Astrocyte (in vitro differentiated cells and primary cell): ENCODE data around the gene ASPN.

Source experiments
- EZH2 ChIP-seq: IDR thresholded peaks from 2 replicates; pipeline ENCODE4 v1.6.1; 2012; ENCODE audit warnings: mild to moderate bottlenecking, low read length, inconsistent platforms; ENCODE audit not compliant: insufficient read depth
- TF ChIP-seq, protein P1 (sequence below): IDR thresholded peaks from 2 replicates; pipeline ENCODE4 v1.5.1; 2011; ENCODE audit warnings: low read depth, mild to moderate bottlenecking, inconsistent platforms, low read length, moderate library complexity; ENCODE audit not compliant: insufficient read depth

DNA sequence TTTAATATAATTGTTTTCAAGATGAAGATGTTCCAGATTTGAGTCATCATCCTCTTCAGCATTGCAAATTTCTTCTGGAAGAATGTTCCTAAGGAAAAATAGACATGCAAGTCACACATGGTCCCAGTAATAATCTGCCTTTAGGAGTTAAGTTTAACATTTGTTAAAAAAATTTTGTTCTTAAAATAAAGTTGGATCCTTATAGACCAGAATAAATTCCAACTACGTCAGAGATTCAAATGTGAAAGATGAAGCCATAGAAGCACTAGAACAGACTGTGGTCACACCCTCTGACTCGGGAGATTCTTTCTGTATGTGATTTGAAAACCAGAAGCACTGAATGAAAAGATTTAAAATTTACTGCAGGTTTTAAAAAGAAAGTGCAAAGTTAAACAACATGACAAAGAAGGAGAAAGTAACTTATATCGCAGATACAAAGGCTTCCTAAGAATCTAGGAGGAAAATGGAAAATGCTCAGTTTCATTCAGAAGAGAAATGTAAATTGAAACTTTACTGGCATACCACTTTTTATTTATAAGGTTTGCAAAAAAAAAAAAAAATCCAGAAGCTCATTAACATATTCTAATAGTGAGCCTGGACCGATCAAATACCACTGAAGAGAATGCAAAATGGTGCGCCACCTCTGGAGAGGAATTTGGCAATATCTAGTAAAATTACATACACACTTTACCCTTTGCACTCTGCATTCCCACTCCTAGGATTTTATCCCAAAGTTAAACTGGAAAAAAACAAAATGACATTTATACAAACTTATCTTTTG lies 14.3 kb upstream of the ASPN start:
- TF ChIP-seq, protein P1, sequence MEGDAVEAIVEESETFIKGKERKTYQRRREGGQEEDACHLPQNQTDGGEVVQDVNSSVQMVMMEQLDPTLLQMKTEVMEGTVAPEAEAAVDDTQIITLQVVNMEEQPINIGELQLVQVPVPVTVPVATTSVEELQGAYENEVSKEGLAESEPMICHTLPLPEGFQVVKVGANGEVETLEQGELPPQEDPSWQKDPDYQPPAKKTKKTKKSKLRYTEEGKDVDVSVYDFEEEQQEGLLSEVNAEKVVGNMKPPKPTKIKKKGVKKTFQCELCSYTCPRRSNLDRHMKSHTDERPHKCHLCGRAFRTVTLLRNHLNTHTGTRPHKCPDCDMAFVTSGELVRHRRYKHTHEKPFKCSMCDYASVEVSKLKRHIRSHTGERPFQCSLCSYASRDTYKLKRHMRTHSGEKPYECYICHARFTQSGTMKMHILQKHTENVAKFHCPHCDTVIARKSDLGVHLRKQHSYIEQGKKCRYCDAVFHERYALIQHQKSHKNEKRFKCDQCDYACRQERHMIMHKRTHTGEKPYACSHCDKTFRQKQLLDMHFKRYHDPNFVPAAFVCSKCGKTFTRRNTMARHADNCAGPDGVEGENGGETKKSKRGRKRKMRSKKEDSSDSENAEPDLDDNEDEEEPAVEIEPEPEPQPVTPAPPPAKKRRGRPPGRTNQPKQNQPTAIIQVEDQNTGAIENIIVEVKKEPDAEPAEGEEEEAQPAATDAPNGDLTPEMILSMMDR = no peak
- TF ChIP-seq EZH2 = no peak
